Mucosa of stomach (tissue), 1 donor: ENCODE results near the gene OR8K1.

ENCODE experiments used
- H3K27me3 ChIP-seq: one replicate; pipeline ENCODE4 v1.7.0; 2013; ENCODE audit warnings: mild to moderate bottlenecking, low read length; ENCODE audit not compliant: control insufficient read depth, insufficient read depth
- H3K36me3 ChIP-seq: one replicate; pipeline ENCODE4 v1.7.0; 2013; ENCODE audit warnings: low read length; ENCODE audit not compliant: control insufficient read depth, insufficient read depth
- H3K4me1 ChIP-seq: one replicate; pipeline ENCODE4 v1.7.0; 2013; ENCODE audit warnings: mild to moderate bottlenecking, low read length; ENCODE audit not compliant: control insufficient read depth, insufficient read depth
- H3K4me3 ChIP-seq: one replicate; pipeline ENCODE4 v1.7.0; 2013; ENCODE audit warnings: low read length
- H3K9ac ChIP-seq: one replicate; pipeline ENCODE4 v1.7.0; 2013; ENCODE audit warnings: mild to moderate bottlenecking, low read length, moderate library complexity
- H3K9me3 ChIP-seq: one replicate; pipeline ENCODE4 v1.7.0; 2013; ENCODE audit warnings: mild to moderate bottlenecking, low read length, moderate library complexity; ENCODE audit not compliant: control insufficient read depth
- donor health status: Pancreatic carcinoma.

Gene OR8K1

GRCh38 chr11:56345739-56346138 is at the start of gene OR8K1:
TSS of gene OR8K1 (plus strand) at chr11:56346039. CDS start at chr11:56346039, 0 bp downstream.
- Histone ChIP-seq H3K27me3 (no peaks in the 10 kb centered on the region), H3K9ac (no peak within 1 kb of the TSS), H3K4me3 (no peak within 1 kb of the TSS), H3K36me3 (no peaks in the 10 kb centered on the region), H3K4me1 (no peaks in the 10 kb centered on the region), H3K9me3 (no peaks in the 10 kb centered on the region)

- H3K4me3 ChIP-seq, result no peak overlapping the region
- no peak overlapping the region for H3K9ac ChIP-seq
- H3K27me3 ChIP-seq, result no peaks in the 10 kb centered on the region
- H3K36me3 ChIP-seq, result no peaks in the 10 kb centered on the region
- H3K9me3 ChIP-seq, result no peaks in the 10 kb centered on the region
- H3K4me1 ChIP-seq, result no peaks in the 10 kb centered on the region
Observed at GRCh38 chr11:56296898-56297297, 48.9 kb upstream of the OR8K1 start.

- no peak overlapping the region for H3K4me3 ChIP-seq
Observed at GRCh38 chr11:56307836-56308235, 38.0 kb upstream of the OR8K1 start.

GRCh38 chr11:56314844-56315243 is 31.0 kb upstream of the OR8K1 start, which contains the start of gene OR8K3:
TSS of gene OR8K3 (plus strand) at chr11:56315144. CDS start at chr11:56318307, 3,163 bp downstream.
- no peaks in the 10 kb centered on the region for H3K27me3 ChIP-seq
- H3K4me1 ChIP-seq, result no peaks in the 10 kb centered on the region
- H3K4me3 ChIP-seq, result no peak within 1 kb of the TSS
- no peaks in the 10 kb centered on the region for H3K36me3 ChIP-seq
- H3K9ac ChIP-seq, result no peak within 1 kb of the TSS
- no peaks in the 10 kb centered on the region for H3K9me3 ChIP-seq

More at GRCh38 chr11:56307836-56308235, 38.0 kb upstream of the OR8K1 start:
- no peaks in the 10 kb centered on the region for H3K4me1 ChIP-seq
- no peak overlapping the region for H3K9ac ChIP-seq
- no peaks in the 10 kb centered on the region for H3K36me3 ChIP-seq
- no peaks in the 10 kb centered on the region for H3K9me3 ChIP-seq
- H3K27me3 ChIP-seq, result no peaks in the 10 kb centered on the region

GRCh38 chr11:56331861-56332491 is 13.9 kb upstream of the OR8K1 start:
- no peaks in the 10 kb centered on the region for H3K9me3 ChIP-seq
- H3K27me3 ChIP-seq, result no peaks in the 10 kb centered on the region
- H3K36me3 ChIP-seq, result no peaks in the 10 kb centered on the region
- no peak overlapping the region for H3K4me3 ChIP-seq
- H3K9ac ChIP-seq, result no peak overlapping the region
- H3K4me1 ChIP-seq, result no peaks in the 10 kb centered on the region

- no peak overlapping the region for H3K9ac ChIP-seq
- no peaks in the 10 kb centered on the region for H3K4me1 ChIP-seq
- no peaks in the 10 kb centered on the region for H3K27me3 ChIP-seq
- H3K36me3 ChIP-seq, result no peaks in the 10 kb centered on the region
- H3K9me3 ChIP-seq, result no peaks in the 10 kb centered on the region
- no peak overlapping the region for H3K4me3 ChIP-seq
Observed at GRCh38 chr11:56333156-56333555, 12.7 kb upstream of the OR8K1 start.

- Histone ChIP-seq H3K9ac (no peak overlapping the region), H3K27me3 (no peaks in the 10 kb centered on the region), H3K4me1 (no peaks in the 10 kb centered on the region), H3K9me3 (no peaks in the 10 kb centered on the region), H3K36me3 (no peaks in the 10 kb centered on the region), H3K4me3 (no peak overlapping the region)
Observed at GRCh38 chr11:56340289-56340688, 5.5 kb upstream of the OR8K1 start.

GRCh38 chr11:56353991-56354390 is 8.2 kb downstream of the OR8K1 start, which contains the start of gene OR8J1:
TSS of gene OR8J1 (plus strand) at chr11:56354291. CDS start at chr11:56360247, 5,956 bp downstream.
- Histone ChIP-seq H3K27me3 (no peaks in the 10 kb centered on the region), H3K4me3 (no peak within 1 kb of the TSS), H3K4me1 (no peaks in the 10 kb centered on the region), H3K9me3 (no peaks in the 10 kb centered on the region), H3K9ac (no peak within 1 kb of the TSS), H3K36me3 (no peaks in the 10 kb centered on the region)

GRCh38 chr11:56375324-56375723 is 29.5 kb downstream of the OR8K1 start, which contains the start of gene OR8U1:
TSS of gene OR8U1 (plus strand) at chr11:56375624. CDS start at chr11:56375624, 0 bp downstream.
- Histone ChIP-seq H3K9me3 (no peaks in the 10 kb centered on the region), H3K4me1 (no peaks in the 10 kb centered on the region), H3K36me3 (no peaks in the 10 kb centered on the region), H3K27me3 (no peaks in the 10 kb centered on the region), H3K9ac (no peak within 1 kb of the TSS), H3K4me3 (no peak within 1 kb of the TSS)

- Histone ChIP-seq H3K36me3 (no peaks in the 10 kb centered on the region), H3K4me1 (no peaks in the 10 kb centered on the region), H3K9ac (no peak overlapping the region), H3K27me3 (no peaks in the 10 kb centered on the region), H3K4me3 (no peak overlapping the region), H3K9me3 (no peaks in the 10 kb centered on the region)
Observed at GRCh38 chr11:56380120-56380519, 34.3 kb downstream of the OR8K1 start.

GRCh38 chr11:56394381-56394780 is 48.5 kb downstream of the OR8K1 start:
- no peaks in the 10 kb centered on the region for H3K9me3 ChIP-seq
- no peaks in the 10 kb centered on the region for H3K27me3 ChIP-seq
- H3K9ac ChIP-seq, result no peak overlapping the region
- no peaks in the 10 kb centered on the region for H3K36me3 ChIP-seq
- no peaks in the 10 kb centered on the region for H3K4me1 ChIP-seq
- no peak overlapping the region for H3K4me3 ChIP-seq

GRCh38 chr11:56396047-56396446 is 50.2 kb downstream of the OR8K1 start:
- H3K9me3 ChIP-seq, result no peaks in the 10 kb centered on the region
- no peak overlapping the region for H3K4me3 ChIP-seq
- no peaks in the 10 kb centered on the region for H3K27me3 ChIP-seq
- no peak overlapping the region for H3K9ac ChIP-seq
- H3K4me1 ChIP-seq, result no peaks in the 10 kb centered on the region
- H3K36me3 ChIP-seq, result no peaks in the 10 kb centered on the region
